ENCODE data around the gene CHP2.

DNA sequence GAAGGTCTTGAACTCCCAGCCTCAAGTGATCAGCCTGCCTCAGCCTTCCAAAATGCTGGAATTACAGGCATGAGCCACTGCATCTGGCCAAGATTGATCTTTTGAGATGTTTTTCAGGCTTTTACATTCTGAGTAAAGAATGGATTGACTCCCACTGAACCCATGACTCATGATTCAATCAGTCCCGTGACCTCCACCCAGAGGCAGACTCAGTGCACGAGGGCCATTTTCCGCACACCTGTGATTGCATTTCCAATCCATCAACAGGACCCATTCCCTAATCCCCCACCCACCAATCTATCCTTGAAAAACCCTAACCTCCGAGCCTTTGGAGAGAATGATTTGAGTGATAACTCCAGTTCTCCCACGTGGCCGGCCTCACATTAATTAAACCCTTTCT is 40.6 kb downstream of the CHP2 start:
- TF ChIP-seq EP300 (IDR thresholded peaks at IDR 0.05; ENCODE audit: borderline replicate concordance in 1 of 2, low read depth in 1 of 2, low read length in 1 of 2): no peak
- TF ChIP-seq RAD21 (IDR thresholded peaks at IDR 0.05; ENCODE audit: low read length): no peak
- TF ChIP-seq, protein P1, sequence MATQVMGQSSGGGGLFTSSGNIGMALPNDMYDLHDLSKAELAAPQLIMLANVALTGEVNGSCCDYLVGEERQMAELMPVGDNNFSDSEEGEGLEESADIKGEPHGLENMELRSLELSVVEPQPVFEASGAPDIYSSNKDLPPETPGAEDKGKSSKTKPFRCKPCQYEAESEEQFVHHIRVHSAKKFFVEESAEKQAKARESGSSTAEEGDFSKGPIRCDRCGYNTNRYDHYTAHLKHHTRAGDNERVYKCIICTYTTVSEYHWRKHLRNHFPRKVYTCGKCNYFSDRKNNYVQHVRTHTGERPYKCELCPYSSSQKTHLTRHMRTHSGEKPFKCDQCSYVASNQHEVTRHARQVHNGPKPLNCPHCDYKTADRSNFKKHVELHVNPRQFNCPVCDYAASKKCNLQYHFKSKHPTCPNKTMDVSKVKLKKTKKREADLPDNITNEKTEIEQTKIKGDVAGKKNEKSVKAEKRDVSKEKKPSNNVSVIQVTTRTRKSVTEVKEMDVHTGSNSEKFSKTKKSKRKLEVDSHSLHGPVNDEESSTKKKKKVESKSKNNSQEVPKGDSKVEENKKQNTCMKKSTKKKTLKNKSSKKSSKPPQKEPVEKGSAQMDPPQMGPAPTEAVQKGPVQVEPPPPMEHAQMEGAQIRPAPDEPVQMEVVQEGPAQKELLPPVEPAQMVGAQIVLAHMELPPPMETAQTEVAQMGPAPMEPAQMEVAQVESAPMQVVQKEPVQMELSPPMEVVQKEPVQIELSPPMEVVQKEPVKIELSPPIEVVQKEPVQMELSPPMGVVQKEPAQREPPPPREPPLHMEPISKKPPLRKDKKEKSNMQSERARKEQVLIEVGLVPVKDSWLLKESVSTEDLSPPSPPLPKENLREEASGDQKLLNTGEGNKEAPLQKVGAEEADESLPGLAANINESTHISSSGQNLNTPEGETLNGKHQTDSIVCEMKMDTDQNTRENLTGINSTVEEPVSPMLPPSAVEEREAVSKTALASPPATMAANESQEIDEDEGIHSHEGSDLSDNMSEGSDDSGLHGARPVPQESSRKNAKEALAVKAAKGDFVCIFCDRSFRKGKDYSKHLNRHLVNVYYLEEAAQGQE (IDR thresholded peaks at IDR 0.05; ENCODE audit: low read depth, low read length): no peak
- TF ChIP-seq RCOR1 (IDR thresholded peaks at IDR 0.05; ENCODE audit: low read length): no peak
- TF ChIP-seq, protein P2, sequence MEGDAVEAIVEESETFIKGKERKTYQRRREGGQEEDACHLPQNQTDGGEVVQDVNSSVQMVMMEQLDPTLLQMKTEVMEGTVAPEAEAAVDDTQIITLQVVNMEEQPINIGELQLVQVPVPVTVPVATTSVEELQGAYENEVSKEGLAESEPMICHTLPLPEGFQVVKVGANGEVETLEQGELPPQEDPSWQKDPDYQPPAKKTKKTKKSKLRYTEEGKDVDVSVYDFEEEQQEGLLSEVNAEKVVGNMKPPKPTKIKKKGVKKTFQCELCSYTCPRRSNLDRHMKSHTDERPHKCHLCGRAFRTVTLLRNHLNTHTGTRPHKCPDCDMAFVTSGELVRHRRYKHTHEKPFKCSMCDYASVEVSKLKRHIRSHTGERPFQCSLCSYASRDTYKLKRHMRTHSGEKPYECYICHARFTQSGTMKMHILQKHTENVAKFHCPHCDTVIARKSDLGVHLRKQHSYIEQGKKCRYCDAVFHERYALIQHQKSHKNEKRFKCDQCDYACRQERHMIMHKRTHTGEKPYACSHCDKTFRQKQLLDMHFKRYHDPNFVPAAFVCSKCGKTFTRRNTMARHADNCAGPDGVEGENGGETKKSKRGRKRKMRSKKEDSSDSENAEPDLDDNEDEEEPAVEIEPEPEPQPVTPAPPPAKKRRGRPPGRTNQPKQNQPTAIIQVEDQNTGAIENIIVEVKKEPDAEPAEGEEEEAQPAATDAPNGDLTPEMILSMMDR (IDR thresholded peaks at IDR 0.05): no peak
